Neural cell (in vitro differentiated cells): ENCODE results near the gene MAGEH1. TPM values are rescaled to one million over a fixed set of nuclear protein-coding genes. Genes with fewer than 3 reads are reported as not detected.

ENCODE experiments used
- H2AFZ ChIP-seq: fragments of 200-600, 300-800 bp; sonication (generic), shearing (Covaris generic); 2 replicates; pipeline ENCODE4 v1.6.0; 2014; ENCODE audit warnings: low read depth, mild to moderate bottlenecking, antibody characterized with exemption, low read length, moderate library complexity
- H3F3A ChIP-seq: fragments of 200-600 bp; shearing (Covaris generic); 2 replicates; pipeline ENCODE4 v1.6.1; 2016; ENCODE audit warnings: mild to moderate bottlenecking, moderate library complexity, mixed read lengths, antibody characterized with exemption, low read length; ENCODE audit not compliant: insufficient read depth, poor library complexity, severe bottlenecking
- H3K27ac ChIP-seq: fragments of 200-600, 300-800 bp; sonication (generic), shearing (Covaris generic); 2 replicates; pipeline ENCODE4 v1.5.1; 2014; ENCODE audit warnings: mild to moderate bottlenecking, low read length, moderate library complexity
- H3K27me3 ChIP-seq: fragments of 300-800, 200-600 bp; sonication (generic), shearing (Covaris generic); 2 replicates; pipeline ENCODE4 v1.6.0; 2014; ENCODE audit warnings: mild to moderate bottlenecking, low read depth, low read length, moderate library complexity; ENCODE audit not compliant: insufficient read depth
- H3K36me3 ChIP-seq: fragments of 300-800, 200-600 bp; sonication (generic), shearing (Covaris generic); 2 replicates; pipeline ENCODE4 v1.5.1; 2014; ENCODE audit warnings: mild to moderate bottlenecking, antibody characterized with exemption, low read length, moderate library complexity; ENCODE audit not compliant: insufficient read depth
- H3K4me2 ChIP-seq: fragments of 300-800, 200-600 bp; sonication (generic), shearing (Covaris generic); 2 replicates; pipeline ENCODE4 v1.6.0; 2014; ENCODE audit warnings: mild to moderate bottlenecking, low read length
- H3K4me3 ChIP-seq: fragments of 300-800, 200-600 bp; sonication (generic), shearing (Covaris generic); 2 replicates; pipeline ENCODE4 v1.5.1; 2014; ENCODE audit warnings: mild to moderate bottlenecking, low read length, moderate library complexity
- H3K79me2 ChIP-seq: fragments of 200-600 bp; shearing (Covaris generic); replicated peaks from 2 replicates; pipeline ENCODE4 v1.6.0; 2014; ENCODE audit warnings: mild to moderate bottlenecking, low read length, moderate library complexity; ENCODE audit not compliant: insufficient read depth
- H3K9ac ChIP-seq: fragments of 300-800, 200-600 bp; sonication (generic), shearing (Covaris generic); 2 replicates; pipeline ENCODE4 v1.6.1; 2016; ENCODE audit warnings: mild to moderate bottlenecking, low read length, mixed read lengths
- H3K9me2 ChIP-seq: fragments of 200-600 bp; shearing (Covaris generic); 2 replicates; pipeline ENCODE4 v1.6.1; 2016; ENCODE audit warnings: mild to moderate bottlenecking, low read length, mixed read lengths; ENCODE audit not compliant: insufficient read depth
- H3K9me3 ChIP-seq: fragments of 200-600, 300-800 bp; sonication (generic), shearing (Covaris generic); 2 replicates; pipeline ENCODE4 v1.6.1; 2016; ENCODE audit warnings: mild to moderate bottlenecking, mixed run types, low read length, moderate library complexity, mixed read lengths
- H4K20me1 ChIP-seq: fragments of 200-600 bp; shearing (Covaris generic); 2 replicates; pipeline ENCODE4 v1.6.1; 2016; ENCODE audit warnings: mild to moderate bottlenecking, mixed run types; ENCODE audit not compliant: insufficient read depth
- EP300 ChIP-seq: fragments of 450-650 bp; conservative IDR thresholded peaks from 2 replicates; pipeline ENCODE4 v1.6.1; 2014; ENCODE audit warnings: antibody characterized with exemption, mild to moderate bottlenecking, moderate library complexity; ENCODE audit not compliant: poor library complexity, severe bottlenecking
- EZH2 ChIP-seq: fragments of 200-600, 300-800 bp; shearing (Covaris generic), sonication (generic); IDR thresholded peaks from 2 replicates; pipeline ENCODE4 v1.6.1; 2014; ENCODE audit warnings: antibody characterized with exemption, low read length, borderline replicate concordance, mild to moderate bottlenecking; ENCODE audit not compliant: insufficient read depth, poor library complexity, severe bottlenecking
- POLR2AphosphoS5 ChIP-seq: IDR thresholded peaks from 2 replicates; pipeline ENCODE4 v1.6.1; 2012
- RAD21 ChIP-seq: fragments of 450-650 bp; conservative IDR thresholded peaks from 2 replicates; pipeline ENCODE4 v1.6.1; 2014; ENCODE audit warnings: antibody characterized with exemption, mild to moderate bottlenecking, moderate library complexity
- REST ChIP-seq: IDR thresholded peaks from 2 replicates; pipeline ENCODE4 v1.6.1; 2012; ENCODE audit warnings: borderline replicate concordance
- SMC3 ChIP-seq: fragments of 450-650 bp; conservative IDR thresholded peaks from 2 replicates; pipeline ENCODE4 v1.6.1; 2014; ENCODE audit warnings: antibody characterized with exemption, mild to moderate bottlenecking, moderate library complexity; ENCODE audit not compliant: poor library complexity
- TAF1 ChIP-seq: IDR thresholded peaks from 2 replicates; pipeline ENCODE4 v1.6.1; 2012; ENCODE audit warnings: low read depth
- polyA plus RNA-seq: library from polyadenylated mRNA; depleted of rRNA; stranded (reverse); fragments of >200 nt; gene quantifications from 2 replicates; pipeline ENCODE4 v1.2.3, GENCODE V29; 2014
- TF ChIP-seq, protein P1 (sequence below): fragments of 450-650 bp; IDR thresholded peaks from 2 replicates; pipeline ENCODE4 v1.5.1; 2014; ENCODE audit warnings: antibody characterized with exemption, mild to moderate bottlenecking, moderate library complexity; ENCODE audit not compliant: poor library complexity, severe bottlenecking

MAGEH1 gene
- polyA plus RNA-seq, 1 donor from 2014 or later, result 262 TPM

GRCh38 chrX:55487143-55487542 is 35.2 kb downstream of the MAGEH1 start:
- Histone ChIP-seq H3K4me2 (no peak overlapping the region), H3F3A (no peaks in the 10 kb centered on the region), H3K27ac (no peak overlapping the region), H3K79me2 (no peaks in the 10 kb centered on the region), H3K36me3 (no peaks in the 10 kb centered on the region), H3K4me3 (peak overlapping the region; percentile 76), H3K9ac (no peak overlapping the region), H3K9me3 (no peaks in the 10 kb centered on the region), H2AFZ (no peak overlapping the region), H3K27me3 (no peaks in the 10 kb centered on the region), H3K9me2 (no peaks in the 10 kb centered on the region), H4K20me1 (no peaks in the 10 kb centered on the region)
- TF ChIP-seq TAF1, result no peak
- TF ChIP-seq SMC3, result no peak
- no peak for TF ChIP-seq RAD21
- TF ChIP-seq POLR2AphosphoS5, result no peak
- TF ChIP-seq, protein P1, sequence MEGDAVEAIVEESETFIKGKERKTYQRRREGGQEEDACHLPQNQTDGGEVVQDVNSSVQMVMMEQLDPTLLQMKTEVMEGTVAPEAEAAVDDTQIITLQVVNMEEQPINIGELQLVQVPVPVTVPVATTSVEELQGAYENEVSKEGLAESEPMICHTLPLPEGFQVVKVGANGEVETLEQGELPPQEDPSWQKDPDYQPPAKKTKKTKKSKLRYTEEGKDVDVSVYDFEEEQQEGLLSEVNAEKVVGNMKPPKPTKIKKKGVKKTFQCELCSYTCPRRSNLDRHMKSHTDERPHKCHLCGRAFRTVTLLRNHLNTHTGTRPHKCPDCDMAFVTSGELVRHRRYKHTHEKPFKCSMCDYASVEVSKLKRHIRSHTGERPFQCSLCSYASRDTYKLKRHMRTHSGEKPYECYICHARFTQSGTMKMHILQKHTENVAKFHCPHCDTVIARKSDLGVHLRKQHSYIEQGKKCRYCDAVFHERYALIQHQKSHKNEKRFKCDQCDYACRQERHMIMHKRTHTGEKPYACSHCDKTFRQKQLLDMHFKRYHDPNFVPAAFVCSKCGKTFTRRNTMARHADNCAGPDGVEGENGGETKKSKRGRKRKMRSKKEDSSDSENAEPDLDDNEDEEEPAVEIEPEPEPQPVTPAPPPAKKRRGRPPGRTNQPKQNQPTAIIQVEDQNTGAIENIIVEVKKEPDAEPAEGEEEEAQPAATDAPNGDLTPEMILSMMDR, result no peak
- TF ChIP-seq EZH2, result no peak

DNA sequence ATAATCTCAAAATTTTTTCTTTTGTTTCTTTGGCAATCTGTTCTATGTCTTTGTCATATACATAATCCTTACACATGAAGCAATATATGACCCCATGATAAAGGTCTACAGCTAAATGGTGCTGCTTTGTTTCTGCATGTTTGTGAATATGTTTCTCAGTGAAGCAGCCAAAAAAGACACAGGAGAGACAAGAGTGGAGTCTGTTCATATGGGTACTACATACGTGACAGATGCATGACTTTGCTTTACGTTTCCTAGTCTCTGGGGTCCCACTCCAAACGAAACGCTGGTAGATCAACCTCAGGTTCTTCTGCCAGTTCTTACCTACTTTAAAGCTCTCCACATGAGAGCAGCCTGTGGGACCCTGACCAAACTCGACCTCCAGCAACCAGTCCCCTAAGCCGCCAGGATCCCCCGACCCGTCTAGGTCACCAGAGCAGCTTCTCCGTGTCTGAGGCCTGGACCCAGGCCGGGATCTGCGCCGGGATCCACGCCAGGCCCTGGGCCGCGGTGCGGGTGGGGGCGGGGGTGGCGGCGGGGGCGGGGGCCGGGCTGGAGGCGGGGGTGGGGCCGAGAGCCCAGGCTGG is 36.2 kb downstream of the MAGEH1 start:
- TF ChIP-seq SMC3, result no peak
- no peak for TF ChIP-seq RAD21
- no peak for TF ChIP-seq EP300
- TF ChIP-seq REST, result no peak
- no peak for TF ChIP-seq POLR2AphosphoS5
- TF ChIP-seq, protein P1, result no peak
- Histone ChIP-seq H3K4me3 (peak overlapping the region; percentile 76), H3K9me3 (no peaks in the 10 kb centered on the region), H3K36me3 (no peaks in the 10 kb centered on the region), H3K79me2 (no peaks in the 10 kb centered on the region), H3K9me2 (no peaks in the 10 kb centered on the region), H3F3A (no peaks in the 10 kb centered on the region), H4K20me1 (no peaks in the 10 kb centered on the region), H3K27ac (peak overlapping the region; percentile 65), H2AFZ (peak overlapping the region; percentile 33), H3K27me3 (no peaks in the 10 kb centered on the region), H3K4me2 (peak overlapping the region; percentile 44), H3K9ac (peak overlapping the region; percentile 75)
